Central memory CD8-positive, alpha-beta T cell (primary cell): ENCODE results near the gene VENTX.

Experiments
- ATAC-seq: fragments of 150-1000 bp; cut with Tn5 transposase; replicated peaks from 2 replicates; pipeline ENCODE4 v1.10.0; 2022; ENCODE audit warnings: mild to moderate bottlenecking, moderate FRiP score, moderate number of reproducible peaks; ENCODE audit not compliant: poor library complexity, severe bottlenecking; ENCODE audit errors: extremely low read depth
- DNase-seq, 2 donors: peaks; one replicate each; pipeline ENCODE4 v3.0.0; 2021; ENCODE audit warnings: low spot score in 2 of 2
- H3K27ac Mint-ChIP-seq: one replicate; pipeline ENCODE4 v1.8.0; 2022; ENCODE audit warnings: low read depth, mild to moderate bottlenecking, moderate library complexity, mixed read lengths
- H3K27me3 Mint-ChIP-seq: one replicate; pipeline ENCODE4 v1.8.0; 2022; ENCODE audit warnings: mixed read lengths
- H3K36me3 Mint-ChIP-seq: one replicate; pipeline ENCODE4 v1.8.0; 2022; ENCODE audit warnings: mild to moderate bottlenecking, moderate library complexity, mixed read lengths; ENCODE audit not compliant: insufficient read depth
- H3K4me1 Mint-ChIP-seq: one replicate; pipeline ENCODE4 v1.8.0; 2022; ENCODE audit warnings: mixed read lengths
- H3K4me3 Mint-ChIP-seq: one replicate; pipeline ENCODE4 v1.8.0; 2022; ENCODE audit warnings: mild to moderate bottlenecking, moderate library complexity, mixed read lengths
- H3K9me3 Mint-ChIP-seq: one replicate; pipeline ENCODE4 v1.8.0; 2022; ENCODE audit warnings: mixed read lengths

VENTX gene

GRCh38 chr10:133251388-133252222 lies 13.9 kb downstream of the VENTX start:
- Mint-ChIP-seq H3K9me3 (no peaks in the 10 kb centered on the region), H3K36me3 (no peaks in the 10 kb centered on the region), H3K27me3 (no peaks in the 10 kb centered on the region), H3K27ac (no peak overlapping the region), H3K4me1 (peaks cover 5% of the 10 kb centered on the region), H3K4me3 (no peak overlapping the region)
- ATAC-seq (no peak), DNase-seq (no peak)

- no peak overlapping the region for H3K27ac Mint-ChIP-seq
- no peaks in the 10 kb centered on the region for H3K9me3 Mint-ChIP-seq
- H3K36me3 Mint-ChIP-seq = no peaks in the 10 kb centered on the region
- no peak for DNase-seq
- ATAC-seq = no peak
- no peak overlapping the region for H3K4me3 Mint-ChIP-seq
- no peaks in the 10 kb centered on the region for H3K27me3 Mint-ChIP-seq
- H3K4me1 Mint-ChIP-seq = peaks cover 1% of the 10 kb centered on the region
Observed at GRCh38 chr10:133252223-133252552, 14.5 kb downstream of the VENTX start.

- Mint-ChIP-seq H3K27ac (no peak overlapping the region), H3K4me3 (no peak overlapping the region), H3K27me3 (no peaks in the 10 kb centered on the region), H3K36me3 (no peaks in the 10 kb centered on the region), H3K4me1 (peaks cover 11% of the 10 kb centered on the region), H3K9me3 (no peaks in the 10 kb centered on the region)
- DNase-seq = no peak
- ATAC-seq = no peak
Observed at GRCh38 chr10:133253361-133253955, 15.8 kb downstream of the VENTX start.

- peaks cover 18% of the 10 kb centered on the region for H3K4me1 Mint-ChIP-seq
- ATAC-seq (no peak), DNase-seq (no peak)
- H3K4me3 Mint-ChIP-seq = no peak overlapping the region
- H3K27me3 Mint-ChIP-seq = no peaks in the 10 kb centered on the region
- peaks cover 3% of the 10 kb centered on the region for H3K36me3 Mint-ChIP-seq
- H3K27ac Mint-ChIP-seq = no peak overlapping the region
- no peaks in the 10 kb centered on the region for H3K9me3 Mint-ChIP-seq
Observed at GRCh38 chr10:133254421-133255120, 16.9 kb downstream of the VENTX start.

- peaks cover 3% of the 10 kb centered on the region for H3K36me3 Mint-ChIP-seq
- H3K27me3 Mint-ChIP-seq = no peaks in the 10 kb centered on the region
- H3K4me1 Mint-ChIP-seq = peaks cover 26% of the 10 kb centered on the region
- no peaks in the 10 kb centered on the region for H3K9me3 Mint-ChIP-seq
- no peak for ATAC-seq
- H3K4me3 Mint-ChIP-seq = no peak overlapping the region
- no peak overlapping the region for H3K27ac Mint-ChIP-seq
- DNase-seq = no peak
Observed at GRCh38 chr10:133255323-133255722, 17.7 kb downstream of the VENTX start.

- ATAC-seq (no peak), DNase-seq (no peak)
- peak overlapping the region; percentile 53 for H3K4me3 Mint-ChIP-seq
- H3K9me3 Mint-ChIP-seq = no peaks in the 10 kb centered on the region
- H3K4me1 Mint-ChIP-seq = peaks cover 36% of the 10 kb centered on the region
- peaks cover 4% of the 10 kb centered on the region for H3K36me3 Mint-ChIP-seq
- no peaks in the 10 kb centered on the region for H3K27me3 Mint-ChIP-seq
- no peak overlapping the region for H3K27ac Mint-ChIP-seq
Observed at GRCh38 chr10:133257489-133258065, 19.9 kb downstream of the VENTX start.

GRCh38 chr10:133258066-133258817 lies 20.6 kb downstream of the VENTX start:
- Mint-ChIP-seq H3K4me3 (peak overlapping the region; percentile 53), H3K27ac (no peak overlapping the region), H3K9me3 (no peaks in the 10 kb centered on the region), H3K27me3 (no peaks in the 10 kb centered on the region), H3K4me1 (peaks cover 36% of the 10 kb centered on the region), H3K36me3 (peaks cover 6% of the 10 kb centered on the region)
- DNase-seq (no peak), ATAC-seq (no peak)

- no peaks in the 10 kb centered on the region for H3K9me3 Mint-ChIP-seq
- peak overlapping the region; percentile 90 for H3K27ac Mint-ChIP-seq
- peaks cover 42% of the 10 kb centered on the region for H3K4me1 Mint-ChIP-seq
- DNase-seq = peak in 1 of 2 donors; percentile 54
- H3K27me3 Mint-ChIP-seq = no peaks in the 10 kb centered on the region
- ATAC-seq = peak; percentile 33
- H3K4me3 Mint-ChIP-seq = peak overlapping the region; percentile 74
- peaks cover 7% of the 10 kb centered on the region for H3K36me3 Mint-ChIP-seq
Observed at GRCh38 chr10:133258818-133259601, 21.4 kb downstream of the VENTX start.

GRCh38 chr10:133259602-133259989 lies 21.9 kb downstream of the VENTX start:
- peak overlapping the region; percentile 74 for H3K4me3 Mint-ChIP-seq
- peak overlapping the region; percentile 90 for H3K27ac Mint-ChIP-seq
- H3K4me1 Mint-ChIP-seq = peaks cover 48% of the 10 kb centered on the region
- H3K9me3 Mint-ChIP-seq = no peaks in the 10 kb centered on the region
- DNase-seq (no peak), ATAC-seq (no peak)
- H3K27me3 Mint-ChIP-seq = no peaks in the 10 kb centered on the region
- peaks cover 12% of the 10 kb centered on the region for H3K36me3 Mint-ChIP-seq

- peaks cover 56% of the 10 kb centered on the region for H3K4me1 Mint-ChIP-seq
- peaks cover 18% of the 10 kb centered on the region for H3K36me3 Mint-ChIP-seq
- H3K27me3 Mint-ChIP-seq = no peaks in the 10 kb centered on the region
Observed at GRCh38 chr10:133260895-133261725, 23.5 kb downstream of the VENTX start.

GRCh38 chr10:133261726-133262325 lies 24.2 kb downstream of the VENTX start:
- ATAC-seq (peak; percentile 45), DNase-seq (peak; percentile 62)
- H3K4me3 Mint-ChIP-seq = peak overlapping the region; percentile 74
- no peaks in the 10 kb centered on the region for H3K27me3 Mint-ChIP-seq
- H3K27ac Mint-ChIP-seq = peak overlapping the region; percentile 90
- peaks cover 18% of the 10 kb centered on the region for H3K36me3 Mint-ChIP-seq
- no peaks in the 10 kb centered on the region for H3K9me3 Mint-ChIP-seq
- peaks cover 56% of the 10 kb centered on the region for H3K4me1 Mint-ChIP-seq

More at GRCh38 chr10:133260895-133261725, 23.5 kb downstream of the VENTX start:
- peak overlapping the region; percentile 74 for H3K4me3 Mint-ChIP-seq
- H3K9me3 Mint-ChIP-seq = no peaks in the 10 kb centered on the region
- DNase-seq (peak; percentile 55 to 65), ATAC-seq (peak; percentile 52)
- peak overlapping the region; percentile 90 for H3K27ac Mint-ChIP-seq
